IMR-90 (cell line): ENCODE results near the gene FBXL7. TPM values are rescaled to one million over a fixed set of nuclear protein-coding genes. Genes with fewer than 3 reads are reported as not detected.
A peak's percentile ranks its signal among the peaks of the same experiment; 100 is the strongest.

Experiments used
- ATAC-seq: fragments of 200-7000 bp; cut with Tn5 transposase; 2 replicates; pipeline ENCODE4 v1.9.1; 2020; ENCODE audit warnings: low read depth, mild to moderate bottlenecking, moderate library complexity
- BruUV-seq: library from RNA; stranded (reverse); fragments of 400-500 nt; replicated peaks from 2 replicates; lab custom pipeline; 2021; lab: Mats Ljungman, UMichigan
- CTCF ChIA-PET: fragments of 300-600 bp; formaldehyde crosslinking; extraction: SDS; loops from one replicate; lab custom pipeline; 2021; ENCODE audit warnings: antibody characterized with exemption; lab: Yijun Ruan, JAX
- POLR2A ChIA-PET: fragments of 300-600 bp; sonication (Branson Sonifier 250); formaldehyde crosslinking; loops from one replicate; lab custom pipeline; 2022; ENCODE audit warnings: antibody characterized with exemption; ENCODE audit not compliant: unreplicated experiment; lab: Charles Lee
- DNase-seq: peaks from one replicate; pipeline ENCODE4 v3.0.0; 2013
- H2AFZ ChIP-seq: replicated peaks from 2 replicates; pipeline ENCODE3; 2013; ENCODE audit warnings: low read length, mild to moderate bottlenecking; ENCODE audit not compliant: poor library complexity
- H2AK5ac ChIP-seq: 2 replicates; pipeline ENCODE4 v1.6.1; 2013; ENCODE audit warnings: low read depth, low read length, inconsistent platforms
- H2AK9ac ChIP-seq: replicated peaks from 2 replicates; pipeline ENCODE3; 2013; ENCODE audit warnings: mild to moderate bottlenecking, low read depth, low read length, moderate library complexity; ENCODE audit not compliant: poor library complexity
- H2BK120ac ChIP-seq: 2 replicates; pipeline ENCODE4 v1.6.1; 2013; ENCODE audit warnings: low read depth, low read length, inconsistent platforms
- H2BK15ac ChIP-seq: 3 replicates; pipeline ENCODE4 v1.6.1; 2013; ENCODE audit warnings: low read depth, low read length, inconsistent platforms
- H2BK20ac ChIP-seq: 2 replicates; pipeline ENCODE4 v1.6.1; 2013; ENCODE audit warnings: low read depth, mild to moderate bottlenecking, inconsistent platforms, low read length, moderate library complexity
- H2BK5ac ChIP-seq: 2 replicates; pipeline ENCODE4 v1.6.1; 2013; ENCODE audit warnings: mild to moderate bottlenecking, low read depth, low read length, inconsistent platforms; ENCODE audit not compliant: poor library complexity, severe bottlenecking
- H3K14ac ChIP-seq: replicated peaks from 2 replicates; pipeline ENCODE4 v1.6.1; 2013; ENCODE audit warnings: low read depth, low read length, inconsistent platforms
- H3K18ac ChIP-seq: 2 replicates; pipeline ENCODE4 v1.6.1; 2013; ENCODE audit warnings: low read depth, low read length, control low read depth
- H3K23ac ChIP-seq: 2 replicates; pipeline ENCODE4 v1.6.1; 2013; ENCODE audit warnings: low read depth, low read length, inconsistent platforms
- H3K27ac ChIP-seq: 2 replicates; pipeline ENCODE4 v1.5.1; 2013; ENCODE audit warnings: mild to moderate bottlenecking, control low read depth, low read length; ENCODE audit not compliant: insufficient read depth
- H3K27me3 ChIP-seq: 2 replicates; pipeline ENCODE4 v1.6.1; 2013; ENCODE audit warnings: low read length; ENCODE audit not compliant: control insufficient read depth, insufficient read depth
- H3K36me3 ChIP-seq: 2 replicates; pipeline ENCODE4 v1.6.1; 2013; ENCODE audit warnings: low read length, mixed read lengths; ENCODE audit not compliant: control insufficient read depth, insufficient read depth
- H3K4ac ChIP-seq: 2 replicates; pipeline ENCODE4 v1.6.1; 2013; ENCODE audit warnings: low read depth, low read length, inconsistent platforms
- H3K4me1 ChIP-seq: 2 replicates; pipeline ENCODE4 v1.6.1; 2013; ENCODE audit warnings: low read length, mixed read lengths; ENCODE audit not compliant: control insufficient read depth, insufficient read depth
- H3K4me2 ChIP-seq: 2 replicates; pipeline ENCODE4 v1.6.1; 2013; ENCODE audit warnings: low read depth, mild to moderate bottlenecking, control low read depth, low read length, moderate library complexity
- H3K4me3 ChIP-seq: 2 replicates; pipeline ENCODE4 v1.5.1; 2013; ENCODE audit warnings: low read depth, mild to moderate bottlenecking, control low read depth, low read length, moderate library complexity; ENCODE audit not compliant: insufficient read depth
- H3K56ac ChIP-seq: 2 replicates; pipeline ENCODE4 v1.6.1; 2013; ENCODE audit warnings: low read length, inconsistent platforms; ENCODE audit not compliant: insufficient read depth; ENCODE audit errors: extremely low read depth
- H3K79me1 ChIP-seq, 2 experiments: 2 replicates each; pipeline ENCODE4 v1.6.1; 2013; ENCODE audit warnings: low read length in 2 of 2, inconsistent platforms in 1 of 2, low read depth in 1 of 2
- H3K9ac ChIP-seq: 2 replicates; pipeline ENCODE4 v1.6.1; 2013; ENCODE audit warnings: low read depth, low read length, control low read depth
- H3K9me1 ChIP-seq: 2 replicates; pipeline ENCODE4 v1.6.1; 2013; ENCODE audit warnings: low read length, inconsistent platforms; ENCODE audit not compliant: insufficient read depth
- H3K9me3 ChIP-seq: 2 replicates; pipeline ENCODE4 v1.6.1; 2013; ENCODE audit warnings: low read length; ENCODE audit not compliant: control insufficient read depth, insufficient read depth
- H4K20me1 ChIP-seq: 2 replicates; pipeline ENCODE4 v1.6.1; 2013; ENCODE audit warnings: low read length, inconsistent platforms; ENCODE audit not compliant: insufficient read depth
- H4K5ac ChIP-seq: 2 replicates; pipeline ENCODE4 v1.6.1; 2013; ENCODE audit warnings: mild to moderate bottlenecking, low read depth, low read length, control low read depth
- H4K8ac ChIP-seq, 2 experiments: 2 replicates each; pipeline ENCODE4 v1.6.1; 2013; ENCODE audit warnings: low read depth in 2 of 2, low read length in 2 of 2, control low read depth in 1 of 2, inconsistent platforms in 1 of 2
- H4K91ac ChIP-seq: 2 replicates; pipeline ENCODE4 v1.6.1; 2013; ENCODE audit warnings: low read depth, low read length, inconsistent platforms; ENCODE audit not compliant: insufficient read depth
- MAFK ChIP-seq: IDR thresholded peaks from 2 replicates; pipeline ENCODE4 v1.6.1; 2012; ENCODE audit warnings: low read depth, low read length, improper control_type of control experiment
- RCOR1 ChIP-seq: IDR thresholded peaks from 2 replicates; pipeline ENCODE4 v1.6.1; 2012; ENCODE audit warnings: mild to moderate bottlenecking, low read length, improper control_type of control experiment; ENCODE audit not compliant: insufficient replicate concordance
- WGBS, 2 experiments: methylation state at CpG; one replicate each; pipeline versions ENCODE4 v1.1.5 to v1.1.7; 2013; ENCODE audit warnings: missing lambda C conversion rate in 2 of 2; ENCODE audit not compliant: insufficient read length in 1 of 2; ENCODE audit errors: extremely low coverage in 2 of 2; 5-methylcytosine and 5-hydroxymethylcytosine counted together
- dilution Hi-C: fragments of 300-500 bp; cut with HindIII; formaldehyde crosslinking; loops from one replicate; pipeline ENCODE4 v1.14.3; 2018; ENCODE audit warnings: low sequenced_read_pairs; ENCODE audit not compliant: unreplicated experiment
- in situ Hi-C: fragments of 300-500 bp; cut with MboI; formaldehyde crosslinking; loops from 3 replicates; pipeline ENCODE4 v1.14.3; 2019; ENCODE audit warnings: low sequenced_read_pairs, inconsistent platforms, mixed read lengths
- intact Hi-C: fragments of 100-400 bp; cut with micrococcal nuclease; formaldehyde crosslinking; loops from 2 replicates; pipeline ENCODE4 v1.10.0; 2022
- polyA plus RNA-seq, 3 experiments: library from polyadenylated mRNA; depleted of rRNA; stranded (reverse); fragments of >200 nt; gene quantifications; 2 replicates each; pipeline ENCODE4 v1.2.3, GENCODE V29; 2012; ENCODE audit warnings: low replicate concordance in 1 of 3
- total RNA-seq: library from RNA; depleted of rRNA; stranded (reverse); fragments of >200 nt; gene quantifications from 2 replicates; pipeline ENCODE4 v1.2.3, GENCODE V29; 2012

The FBXL7 gene
- total and polyA plus RNA-seq, 2 of the 4 experiments (the other 2 are of a cell fraction), result 4.1 to 10.2 TPM

GRCh38 chr5:15956622-15957021, 456.6 kb downstream of the FBXL7 start:
- Histone ChIP-seq H4K20me1 (no peaks in the 10 kb centered on the region), H4K8ac (no peak overlapping the region), H3K18ac (no peak overlapping the region), H3K27me3 (no peaks in the 10 kb centered on the region), H2AFZ (no peak overlapping the region), H3K4me1 (no peaks in the 10 kb centered on the region), H4K5ac (no peak overlapping the region), H3K4ac (no peak overlapping the region), H3K23ac (no peak overlapping the region), H3K9me1 (no peaks in the 10 kb centered on the region), H3K14ac (no peak overlapping the region), H2BK15ac (no peak overlapping the region), H3K36me3 (no peaks in the 10 kb centered on the region), H3K56ac (no peak overlapping the region), H3K9ac (no peak overlapping the region), H2AK9ac (no peak overlapping the region), H2BK5ac (no peak overlapping the region), H2BK20ac (no peak overlapping the region), H4K91ac (no peak overlapping the region), H3K9me3 (no peaks in the 10 kb centered on the region), H3K27ac (no peak overlapping the region), H3K4me2 (no peak overlapping the region), H2BK120ac (no peak overlapping the region), H2AK5ac (no peak overlapping the region), H3K4me3 (no peak overlapping the region), H3K79me1 (no peaks in the 10 kb centered on the region)
- dilution Hi-C loops (no loop called here), intact Hi-C loops (no loop called here), in situ Hi-C loops (no loop called here)
- no peak for TF ChIP-seq RCOR1
- peak; percentile 67 for TF ChIP-seq MAFK
- ATAC-seq (no peak), DNase-seq (no peak)
- ChIA-PET CTCF (no interaction called here), POLR2A (no interaction called here)
- no CpG with 5 or more reads among the region's 6 CpGs for WGBS, 2 experiments
- BruUV-seq, result no TSS peak
